ENCODE measurements around the gene CORO7. TPM values are rescaled to one million over a fixed set of nuclear protein-coding genes. Genes with fewer than 3 reads are reported as not detected.

CORO7 gene
- total RNA-seq, 1 donor from 2014 or later: 35.1 TPM

- Mint-ChIP-seq H3K27me3 (ENCODE audit: low read depth) (no peaks in the 10 kb centered on the region), H3K4me3 (no peak overlapping the region), H3K9me3 (no peaks in the 10 kb centered on the region), H3K36me3 (no peaks in the 10 kb centered on the region), H3K27ac (peak overlapping the region; percentile 72), H3K4me1 (peaks cover 59% of the 10 kb centered on the region)
- no peak for DNase-seq (ENCODE audit: low spot score in 2 of 2, unreplicated experiment in 2 of 2)
- no peak for TF ChIP-seq CTCF (IDR thresholded peaks at IDR 0.05; ENCODE audit: unreplicated experiment)
Measured at GRCh38 chr16:4389051-4389955, 27.1 kb downstream of the CORO7 start.

- no peaks in the 10 kb centered on the region for H3K27me3 Mint-ChIP-seq (ENCODE audit: low read depth)
- H3K4me1 Mint-ChIP-seq: peaks cover 56% of the 10 kb centered on the region
- TF ChIP-seq CTCF (IDR thresholded peaks at IDR 0.05; ENCODE audit: unreplicated experiment): no peak
- no peak for DNase-seq (ENCODE audit: low spot score in 2 of 2, unreplicated experiment in 2 of 2)
- H3K36me3 Mint-ChIP-seq: no peaks in the 10 kb centered on the region
- no peaks in the 10 kb centered on the region for H3K9me3 Mint-ChIP-seq
- no peak overlapping the region for H3K4me3 Mint-ChIP-seq
- peak overlapping the region; percentile 72 for H3K27ac Mint-ChIP-seq
Measured at GRCh38 chr16:4388271-4389021, 27.9 kb downstream of the CORO7 start.

GRCh38 chr16:4387781-4388180 is 28.6 kb downstream of the CORO7 start:
- no peak for DNase-seq (ENCODE audit: low spot score in 2 of 2, unreplicated experiment in 2 of 2)
- Mint-ChIP-seq H3K36me3 (peaks cover 2% of the 10 kb centered on the region), H3K9me3 (no peaks in the 10 kb centered on the region), H3K27me3 (ENCODE audit: low read depth) (no peaks in the 10 kb centered on the region), H3K4me1 (peaks cover 50% of the 10 kb centered on the region), H3K4me3 (no peak overlapping the region), H3K27ac (no peak overlapping the region)
- TF ChIP-seq CTCF (IDR thresholded peaks at IDR 0.05; ENCODE audit: unreplicated experiment): no peak

- Mint-ChIP-seq H3K4me1 (peaks cover 45% of the 10 kb centered on the region), H3K27me3 (ENCODE audit: low read depth) (no peaks in the 10 kb centered on the region), H3K9me3 (no peaks in the 10 kb centered on the region), H3K4me3 (no peak overlapping the region), H3K36me3 (peaks cover 2% of the 10 kb centered on the region), H3K27ac (peak overlapping the region; percentile 51)
- no peak for DNase-seq (ENCODE audit: low spot score in 2 of 2, unreplicated experiment in 2 of 2)
- TF ChIP-seq CTCF (IDR thresholded peaks at IDR 0.05; ENCODE audit: unreplicated experiment): no peak
Measured at GRCh38 chr16:4386951-4387565, 29.3 kb downstream of the CORO7 start.

GRCh38 chr16:4386451-4386805 is 30.0 kb downstream of the CORO7 start:
- Mint-ChIP-seq H3K36me3 (peaks cover 2% of the 10 kb centered on the region), H3K4me3 (no peak overlapping the region), H3K4me1 (peaks cover 42% of the 10 kb centered on the region), H3K27me3 (ENCODE audit: low read depth) (no peaks in the 10 kb centered on the region), H3K27ac (no peak overlapping the region), H3K9me3 (no peaks in the 10 kb centered on the region)
- no peak for DNase-seq (ENCODE audit: low spot score in 2 of 2, unreplicated experiment in 2 of 2)
- TF ChIP-seq CTCF (IDR thresholded peaks at IDR 0.05; ENCODE audit: unreplicated experiment): no peak

Data from mesothelial cell of epicardium (in vitro differentiated cells).